WTC11 (cell line): ENCODE results near the gene TMEM165. TPM values are rescaled to one million over a fixed set of nuclear protein-coding genes. Genes with fewer than 3 reads are reported as not detected.
A peak's percentile ranks its signal among the peaks of the same experiment; 100 is the strongest.

Experiments
- ATAC-seq: fragments of 200-7000 bp; cut with Tn5 transposase; 2 replicates; pipeline ENCODE4 v1.10.0; 2021; ENCODE audit warnings: mild to moderate bottlenecking, moderate library complexity
- CTCF ChIA-PET: fragments of 300-600 bp; sonication (Branson Sonifier 250); formaldehyde crosslinking; loops from one replicate; lab custom pipeline; 2021; ENCODE audit warnings: antibody characterized with exemption; lab: Charles Lee
- POLR2A ChIA-PET: fragments of 350-600 bp; sonication (Branson Sonifier 250); formaldehyde crosslinking; loops from one replicate; lab custom pipeline; 2021; ENCODE audit warnings: antibody characterized with exemption; lab: Charles Lee
- DNase-seq: peaks from one replicate; pipeline ENCODE4 v3.0.0; 2021; ENCODE audit warnings: low spot score
- H3K27ac Mint-ChIP-seq: 2 replicates; pipeline ENCODE4 v1.8.0; 2021; ENCODE audit warnings: mixed read lengths
- H3K27me3 Mint-ChIP-seq: 2 replicates; pipeline ENCODE4 v1.8.0; 2021; ENCODE audit warnings: low read depth, mild to moderate bottlenecking, moderate library complexity, mixed read lengths
- H3K36me3 Mint-ChIP-seq: 2 replicates; pipeline ENCODE4 v1.8.0; 2021; ENCODE audit warnings: mixed read lengths
- H3K4me1 Mint-ChIP-seq: 2 replicates; pipeline ENCODE4 v1.8.0; 2022; ENCODE audit warnings: mixed read lengths
- H3K4me3 Mint-ChIP-seq: 2 replicates; pipeline ENCODE4 v1.8.0; 2021; ENCODE audit warnings: mild to moderate bottlenecking, moderate library complexity, mixed read lengths
- H3K9me3 Mint-ChIP-seq: 2 replicates; pipeline ENCODE4 v1.8.0; 2021; ENCODE audit warnings: mixed read lengths
- ATF1 ChIP-seq: sonication (generic); formaldehyde crosslinking; IDR thresholded peaks from 2 replicates; pipeline ENCODE4 v1.8.1; 2023; ENCODE audit warnings: mild to moderate bottlenecking, moderate library complexity, missing genetic modification reagents
- CREB1 ChIP-seq: sonication (generic); formaldehyde crosslinking; IDR thresholded peaks from 2 replicates; pipeline ENCODE4 v1.8.0; 2023; ENCODE audit warnings: mild to moderate bottlenecking, missing genetic modification reagents
- FOXP1 ChIP-seq: sonication (generic); formaldehyde crosslinking; IDR thresholded peaks from 2 replicates; pipeline ENCODE4 v1.8.0; 2022; ENCODE audit warnings: missing genetic modification reagents, mild to moderate bottlenecking, moderate library complexity, borderline replicate concordance
- NR1H2 ChIP-seq: sonication (generic); formaldehyde crosslinking; IDR thresholded peaks from 2 replicates; pipeline ENCODE4 v1.9.0; 2021; ENCODE audit warnings: mild to moderate bottlenecking, moderate library complexity, missing genetic modification reagents
- PRRX2 ChIP-seq: fragments of 250-450 bp; sonication (Bioruptor Pico); IDR thresholded peaks from 2 replicates; pipeline ENCODE4 v1.8.0; 2021; ENCODE audit warnings: mild to moderate bottlenecking
- RORB ChIP-seq: fragments of 250-450 bp; sonication (Bioruptor Pico); IDR thresholded peaks from 2 replicates; pipeline ENCODE4 v1.9.0; 2021; ENCODE audit warnings: mild to moderate bottlenecking
- ZBTB21 ChIP-seq: sonication (generic); formaldehyde crosslinking; IDR thresholded peaks from 2 replicates; pipeline ENCODE4 v1.8.1; 2023; ENCODE audit warnings: mild to moderate bottlenecking, missing genetic modification reagents, borderline replicate concordance
- ZNF317 ChIP-seq: sonication (generic); formaldehyde crosslinking; IDR thresholded peaks from 2 replicates; pipeline ENCODE4 v1.8.1; 2023; ENCODE audit warnings: low read depth, mild to moderate bottlenecking, moderate library complexity, missing genetic modification reagents, borderline replicate concordance
- ZNF416 ChIP-seq: fragments of 250-450 bp; sonication (Bioruptor Pico); IDR thresholded peaks from 2 replicates; pipeline ENCODE4 v1.9.0; 2021; ENCODE audit warnings: mild to moderate bottlenecking, inconsistent platforms
- total RNA-seq: library from RNA; stranded (reverse); gene quantifications from 3 replicates; pipeline ENCODE4 v1.2.3, GENCODE V29; 2021
- TF ChIP-seq, protein P1 (sequence below): sonication (generic); formaldehyde crosslinking; IDR thresholded peaks from 2 replicates; pipeline ENCODE4 v1.8.1; 2022; ENCODE audit warnings: mild to moderate bottlenecking, missing genetic modification reagents, moderate library complexity, borderline replicate concordance
- TF ChIP-seq, protein P2 (sequence below): sonication (generic); formaldehyde crosslinking; conservative IDR thresholded peaks from 2 replicates; pipeline ENCODE4 v1.8.1; 2023; ENCODE audit warnings: mild to moderate bottlenecking, low read depth, missing genetic modification reagents, moderate library complexity
- TF ChIP-seq, protein P3 (sequence below): fragments of 250-450 bp; sonication (Bioruptor Pico); IDR thresholded peaks from 2 replicates; pipeline ENCODE4 v1.9.0; 2021; ENCODE audit warnings: mild to moderate bottlenecking
- TF ChIP-seq, protein P4 (sequence below): sonication (generic); formaldehyde crosslinking; IDR thresholded peaks from 2 replicates; pipeline ENCODE4 v1.8.0; 2023; ENCODE audit warnings: missing genetic modification reagents, mild to moderate bottlenecking, borderline replicate concordance
- TF ChIP-seq, protein P5 (sequence below): sonication (generic); formaldehyde crosslinking; IDR thresholded peaks from 2 replicates; pipeline ENCODE4 v1.8.1; 2023; ENCODE audit warnings: mild to moderate bottlenecking, moderate library complexity, missing genetic modification reagents
- TF ChIP-seq, protein P6 (sequence below): fragments of 250-450 bp; sonication (Bioruptor Pico); conservative IDR thresholded peaks from 2 replicates; pipeline ENCODE4 v1.9.0; 2021; ENCODE audit warnings: mild to moderate bottlenecking

The TMEM165 gene
- total RNA-seq, 1 experiment from 2014 or later = 88.6 TPM

DNA sequence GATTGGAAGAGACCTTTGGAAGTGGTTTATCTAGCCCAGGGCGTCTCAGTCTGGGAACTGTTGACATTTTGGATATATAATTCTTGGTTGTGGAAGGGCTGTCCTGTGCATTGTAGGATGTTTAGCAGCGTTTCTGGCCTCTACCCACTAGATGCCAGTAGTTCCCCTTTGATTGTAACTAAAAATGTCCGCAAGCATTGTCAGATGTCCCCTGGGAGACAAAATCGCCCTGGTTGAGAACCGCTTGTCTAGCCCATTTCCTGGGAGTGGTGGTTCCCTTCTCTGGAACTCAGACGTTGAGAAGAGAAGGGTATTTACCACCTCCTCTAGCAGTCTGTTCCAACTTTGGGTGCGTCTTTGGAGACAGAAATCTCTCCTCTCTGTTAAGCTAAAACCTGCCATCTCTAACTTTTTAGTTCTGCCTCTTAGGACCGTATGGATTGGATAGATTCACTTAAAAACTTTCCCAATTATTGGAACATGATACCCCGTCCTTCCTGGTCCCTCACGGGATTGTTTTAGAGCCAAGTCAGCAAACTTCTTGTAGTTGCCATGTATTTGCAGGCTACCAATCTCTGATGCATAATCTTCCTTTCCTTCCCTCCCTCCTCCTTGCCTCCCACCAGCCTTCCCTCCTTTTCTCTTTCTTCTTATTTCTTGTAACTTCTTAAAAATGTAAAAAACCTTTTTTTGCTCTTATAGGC, 13.9 kb downstream of the TMEM165 start:
- CTCF ChIA-PET = interaction anchor here (1.3 to 1.5 kb wide), 2 partner anchors 64 to 226 kb away, joined by 3 read pairs; partner anchors contain the start of gene SRD5A3
- peak; percentile 19 for DNase-seq

More for the DNA sequence above, 13.9 kb downstream of the TMEM165 start:
- ATAC-seq = peak; percentile 85
- no peak for TF ChIP-seq PRRX2 (CRISPR knock-in tag)
- TF ChIP-seq, protein P1, sequence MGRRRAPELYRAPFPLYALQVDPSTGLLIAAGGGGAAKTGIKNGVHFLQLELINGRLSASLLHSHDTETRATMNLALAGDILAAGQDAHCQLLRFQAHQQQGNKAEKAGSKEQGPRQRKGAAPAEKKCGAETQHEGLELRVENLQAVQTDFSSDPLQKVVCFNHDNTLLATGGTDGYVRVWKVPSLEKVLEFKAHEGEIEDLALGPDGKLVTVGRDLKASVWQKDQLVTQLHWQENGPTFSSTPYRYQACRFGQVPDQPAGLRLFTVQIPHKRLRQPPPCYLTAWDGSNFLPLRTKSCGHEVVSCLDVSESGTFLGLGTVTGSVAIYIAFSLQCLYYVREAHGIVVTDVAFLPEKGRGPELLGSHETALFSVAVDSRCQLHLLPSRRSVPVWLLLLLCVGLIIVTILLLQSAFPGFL = no peak
- TF ChIP-seq ZNF317 (CRISPR knock-in tag) = no peak
- TF ChIP-seq CREB1 (CRISPR knock-in tag) = no peak
- TF ChIP-seq, protein P2, sequence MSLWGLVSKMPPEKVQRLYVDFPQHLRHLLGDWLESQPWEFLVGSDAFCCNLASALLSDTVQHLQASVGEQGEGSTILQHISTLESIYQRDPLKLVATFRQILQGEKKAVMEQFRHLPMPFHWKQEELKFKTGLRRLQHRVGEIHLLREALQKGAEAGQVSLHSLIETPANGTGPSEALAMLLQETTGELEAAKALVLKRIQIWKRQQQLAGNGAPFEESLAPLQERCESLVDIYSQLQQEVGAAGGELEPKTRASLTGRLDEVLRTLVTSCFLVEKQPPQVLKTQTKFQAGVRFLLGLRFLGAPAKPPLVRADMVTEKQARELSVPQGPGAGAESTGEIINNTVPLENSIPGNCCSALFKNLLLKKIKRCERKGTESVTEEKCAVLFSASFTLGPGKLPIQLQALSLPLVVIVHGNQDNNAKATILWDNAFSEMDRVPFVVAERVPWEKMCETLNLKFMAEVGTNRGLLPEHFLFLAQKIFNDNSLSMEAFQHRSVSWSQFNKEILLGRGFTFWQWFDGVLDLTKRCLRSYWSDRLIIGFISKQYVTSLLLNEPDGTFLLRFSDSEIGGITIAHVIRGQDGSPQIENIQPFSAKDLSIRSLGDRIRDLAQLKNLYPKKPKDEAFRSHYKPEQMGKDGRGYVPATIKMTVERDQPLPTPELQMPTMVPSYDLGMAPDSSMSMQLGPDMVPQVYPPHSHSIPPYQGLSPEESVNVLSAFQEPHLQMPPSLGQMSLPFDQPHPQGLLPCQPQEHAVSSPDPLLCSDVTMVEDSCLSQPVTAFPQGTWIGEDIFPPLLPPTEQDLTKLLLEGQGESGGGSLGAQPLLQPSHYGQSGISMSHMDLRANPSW = no peak
- no peak for TF ChIP-seq ZBTB21 (CRISPR knock-in tag)
- TF ChIP-seq, protein P3, sequence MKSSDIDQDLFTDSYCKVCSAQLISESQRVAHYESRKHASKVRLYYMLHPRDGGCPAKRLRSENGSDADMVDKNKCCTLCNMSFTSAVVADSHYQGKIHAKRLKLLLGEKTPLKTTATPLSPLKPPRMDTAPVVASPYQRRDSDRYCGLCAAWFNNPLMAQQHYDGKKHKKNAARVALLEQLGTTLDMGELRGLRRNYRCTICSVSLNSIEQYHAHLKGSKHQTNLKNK (CRISPR knock-in tag) = no peak
- TF ChIP-seq NR1H2 (CRISPR knock-in tag) = no peak
- TF ChIP-seq, protein P4, sequence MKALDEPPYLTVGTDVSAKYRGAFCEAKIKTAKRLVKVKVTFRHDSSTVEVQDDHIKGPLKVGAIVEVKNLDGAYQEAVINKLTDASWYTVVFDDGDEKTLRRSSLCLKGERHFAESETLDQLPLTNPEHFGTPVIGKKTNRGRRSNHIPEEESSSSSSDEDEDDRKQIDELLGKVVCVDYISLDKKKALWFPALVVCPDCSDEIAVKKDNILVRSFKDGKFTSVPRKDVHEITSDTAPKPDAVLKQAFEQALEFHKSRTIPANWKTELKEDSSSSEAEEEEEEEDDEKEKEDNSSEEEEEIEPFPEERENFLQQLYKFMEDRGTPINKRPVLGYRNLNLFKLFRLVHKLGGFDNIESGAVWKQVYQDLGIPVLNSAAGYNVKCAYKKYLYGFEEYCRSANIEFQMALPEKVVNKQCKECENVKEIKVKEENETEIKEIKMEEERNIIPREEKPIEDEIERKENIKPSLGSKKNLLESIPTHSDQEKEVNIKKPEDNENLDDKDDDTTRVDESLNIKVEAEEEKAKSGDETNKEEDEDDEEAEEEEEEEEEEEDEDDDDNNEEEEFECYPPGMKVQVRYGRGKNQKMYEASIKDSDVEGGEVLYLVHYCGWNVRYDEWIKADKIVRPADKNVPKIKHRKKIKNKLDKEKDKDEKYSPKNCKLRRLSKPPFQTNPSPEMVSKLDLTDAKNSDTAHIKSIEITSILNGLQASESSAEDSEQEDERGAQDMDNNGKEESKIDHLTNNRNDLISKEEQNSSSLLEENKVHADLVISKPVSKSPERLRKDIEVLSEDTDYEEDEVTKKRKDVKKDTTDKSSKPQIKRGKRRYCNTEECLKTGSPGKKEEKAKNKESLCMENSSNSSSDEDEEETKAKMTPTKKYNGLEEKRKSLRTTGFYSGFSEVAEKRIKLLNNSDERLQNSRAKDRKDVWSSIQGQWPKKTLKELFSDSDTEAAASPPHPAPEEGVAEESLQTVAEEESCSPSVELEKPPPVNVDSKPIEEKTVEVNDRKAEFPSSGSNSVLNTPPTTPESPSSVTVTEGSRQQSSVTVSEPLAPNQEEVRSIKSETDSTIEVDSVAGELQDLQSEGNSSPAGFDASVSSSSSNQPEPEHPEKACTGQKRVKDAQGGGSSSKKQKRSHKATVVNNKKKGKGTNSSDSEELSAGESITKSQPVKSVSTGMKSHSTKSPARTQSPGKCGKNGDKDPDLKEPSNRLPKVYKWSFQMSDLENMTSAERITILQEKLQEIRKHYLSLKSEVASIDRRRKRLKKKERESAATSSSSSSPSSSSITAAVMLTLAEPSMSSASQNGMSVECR (CRISPR knock-in tag) = no peak
- TF ChIP-seq ATF1 (CRISPR knock-in tag) = no peak
- no peak for TF ChIP-seq FOXP1 (CRISPR knock-in tag)
- TF ChIP-seq, protein P5, sequence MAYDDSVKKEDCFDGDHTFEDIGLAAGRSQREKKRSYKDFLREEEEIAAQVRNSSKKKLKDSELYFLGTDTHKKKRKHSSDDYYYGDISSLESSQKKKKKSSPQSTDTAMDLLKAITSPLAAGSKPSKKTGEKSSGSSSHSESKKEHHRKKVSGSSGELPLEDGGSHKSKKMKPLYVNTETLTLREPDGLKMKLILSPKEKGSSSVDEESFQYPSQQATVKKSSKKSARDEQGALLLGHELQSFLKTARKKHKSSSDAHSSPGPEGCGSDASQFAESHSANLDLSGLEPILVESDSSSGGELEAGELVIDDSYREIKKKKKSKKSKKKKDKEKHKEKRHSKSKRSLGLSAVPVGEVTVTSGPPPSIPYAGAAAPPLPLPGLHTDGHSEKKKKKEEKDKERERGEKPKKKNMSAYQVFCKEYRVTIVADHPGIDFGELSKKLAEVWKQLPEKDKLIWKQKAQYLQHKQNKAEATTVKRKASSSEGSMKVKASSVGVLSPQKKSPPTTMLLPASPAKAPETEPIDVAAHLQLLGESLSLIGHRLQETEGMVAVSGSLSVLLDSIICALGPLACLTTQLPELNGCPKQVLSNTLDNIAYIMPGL (CRISPR knock-in tag) = no peak
- TF ChIP-seq ZNF416 (CRISPR knock-in tag) = no peak
- TF ChIP-seq, protein P6, sequence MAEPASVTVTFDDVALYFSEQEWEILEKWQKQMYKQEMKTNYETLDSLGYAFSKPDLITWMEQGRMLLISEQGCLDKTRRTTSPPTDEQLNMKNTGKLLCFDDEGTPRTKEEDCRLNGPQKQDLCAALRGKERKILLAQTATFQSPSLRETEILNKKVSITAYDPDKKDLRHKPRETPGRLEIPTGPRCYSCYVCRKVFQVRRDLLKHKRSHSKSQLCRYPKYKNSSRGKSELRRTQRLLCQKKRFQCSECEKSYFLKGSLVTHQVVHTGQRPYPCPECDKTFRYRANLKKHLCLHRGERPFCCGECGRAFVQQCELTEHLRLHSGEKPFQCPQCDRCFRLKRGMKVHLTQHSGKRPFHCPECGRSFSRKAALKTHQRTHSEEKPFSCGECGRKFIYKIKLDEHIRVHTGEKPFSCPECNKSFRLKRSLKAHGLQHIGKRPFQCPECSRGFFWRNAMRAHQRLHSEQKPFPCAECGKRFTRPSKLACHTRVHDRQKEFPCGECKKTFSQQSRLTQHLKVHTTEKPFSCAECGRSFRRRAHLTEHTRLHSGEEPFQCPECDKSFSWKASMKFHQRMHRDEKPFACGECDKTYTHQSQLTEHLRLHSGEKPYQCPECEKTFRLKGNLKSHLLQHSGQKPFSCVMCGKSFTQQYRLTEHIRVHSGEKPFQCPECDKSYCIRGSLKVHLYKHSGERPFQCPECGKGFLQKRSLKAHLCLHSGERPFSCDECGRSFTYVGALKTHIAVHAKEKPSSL = no peak
- TF ChIP-seq RORB (CRISPR knock-in tag) = no peak
- Mint-ChIP-seq H3K27me3 (no peaks in the 10 kb centered on the region), H3K4me1 (peaks cover 35% of the 10 kb centered on the region), H3K4me3 (no peak overlapping the region), H3K36me3 (peaks cover 26% of the 10 kb centered on the region), H3K9me3 (0 out of 2 replicates have a peak, but pooled peaks cover 3% of the 10 kb centered on the region), H3K27ac (peak overlapping the region; percentile 90)
- POLR2A ChIA-PET = no interaction called here
